MCF 10A (cell line): ENCODE measurements around the gene ZFYVE16. TPM values are rescaled to one million over a fixed set of nuclear protein-coding genes. Genes with fewer than 3 reads are reported as not detected.

ENCODE experiments used
- Bru-seq: library from RNA; stranded (reverse); fragments of 400-500 nt; gene quantifications from one replicate; lab custom pipeline; 2021; lab: Mats Ljungman, UMichigan
- BruChase-seq, 2 experiments: library from RNA; stranded (reverse); fragments of 400-500 nt; gene quantifications; one replicate each; lab custom pipeline; 2021; lab: Mats Ljungman, UMichigan
- BruUV-seq: library from RNA; stranded (reverse); fragments of 400-500 nt; replicated peaks from 2 replicates; lab custom pipeline; 2021; lab: Mats Ljungman, UMichigan
- CTCF ChIA-PET: fragments of 300-600 bp; sonication (Branson Sonifier 250); formaldehyde crosslinking; extraction: SDS; loops from one replicate; lab custom pipeline; 2021; ENCODE audit warnings: antibody characterized with exemption, inconsistent platforms; lab: Yijun Ruan, JAX
- POLR2A ChIA-PET: fragments of 300-600, 350-650 bp; sonication (Branson Sonifier 250); formaldehyde crosslinking; extraction: SDS; loops from one replicate; lab custom pipeline; 2020; ENCODE audit warnings: antibody characterized with exemption, inconsistent platforms; lab: Yijun Ruan, JAX
- DNase-seq: peaks from one replicate; pipeline ENCODE4 v3.0.0-alpha.2; 2018; ENCODE audit not compliant: unreplicated experiment
- H3K27ac Mint-ChIP-seq: one replicate; pipeline ENCODE4 v1.8.0; 2022; ENCODE audit warnings: mild to moderate bottlenecking, low read depth, mixed read lengths; ENCODE audit not compliant: unreplicated experiment
- H3K27me3 Mint-ChIP-seq: one replicate; pipeline ENCODE4 v1.8.0; 2022; ENCODE audit warnings: mixed read lengths; ENCODE audit not compliant: insufficient read depth, unreplicated experiment
- H3K36me3 Mint-ChIP-seq: one replicate; pipeline ENCODE4 v1.8.0; 2022; ENCODE audit warnings: mild to moderate bottlenecking, moderate library complexity, mixed read lengths; ENCODE audit not compliant: insufficient read depth, unreplicated experiment
- H3K4me1 Mint-ChIP-seq: one replicate; pipeline ENCODE4 v1.8.0; 2022; ENCODE audit warnings: mixed read lengths; ENCODE audit not compliant: insufficient read depth, unreplicated experiment
- H3K4me3 Mint-ChIP-seq: one replicate; pipeline ENCODE4 v1.8.0; 2022; ENCODE audit warnings: mild to moderate bottlenecking, moderate library complexity, mixed read lengths; ENCODE audit not compliant: unreplicated experiment
- H3K9me3 Mint-ChIP-seq: one replicate; pipeline ENCODE4 v1.8.0; 2022; ENCODE audit warnings: mixed read lengths; ENCODE audit not compliant: unreplicated experiment
- intact Hi-C: fragments of 100-400 bp; cut with micrococcal nuclease; formaldehyde crosslinking; loops from 2 replicates; pipeline ENCODE4 v1.14.1; 2022
- long read RNA-seq: library from polyadenylated mRNA; stranded (forward); transcript quantifications from one replicate; pipeline ENCODE4 v2.0.0, GENCODE V29; 2022
- total RNA-seq: library from RNA; stranded (reverse); gene quantifications from 2 replicates; pipeline ENCODE4 v1.2.3, GENCODE V29; 2022
- TF ChIP-seq, protein P1 (sequence below): fragments of 200-600 bp; IDR thresholded peaks from one replicate; pipeline ENCODE4 v1.8.0; 2022; ENCODE audit warnings: antibody characterized with exemption, mild to moderate bottlenecking; ENCODE audit not compliant: unreplicated experiment

The ZFYVE16 gene
- total RNA-seq, result 34.8 and 36.9 TPM in 2 replicates
- percentile 81 among the genes with signal in this experiment for Bru-seq, nascent RNA
- percentile 88 among the genes with signal in this experiment for BruChase-seq, experiment 1, labeled RNA remaining after a 6-hour chase
- percentile 88 among the genes with signal in this experiment for BruChase-seq, experiment 2, labeled RNA remaining after a 2-hour chase
- long read RNA-seq, full-length matches to known transcripts, result 14 of 23 reads
- long read RNA-seq, partial matches to known transcripts, result 5 of 23 reads
- long read RNA-seq, other reads (novel, unspliced or antisense), result 4 of 23 reads

DNA sequence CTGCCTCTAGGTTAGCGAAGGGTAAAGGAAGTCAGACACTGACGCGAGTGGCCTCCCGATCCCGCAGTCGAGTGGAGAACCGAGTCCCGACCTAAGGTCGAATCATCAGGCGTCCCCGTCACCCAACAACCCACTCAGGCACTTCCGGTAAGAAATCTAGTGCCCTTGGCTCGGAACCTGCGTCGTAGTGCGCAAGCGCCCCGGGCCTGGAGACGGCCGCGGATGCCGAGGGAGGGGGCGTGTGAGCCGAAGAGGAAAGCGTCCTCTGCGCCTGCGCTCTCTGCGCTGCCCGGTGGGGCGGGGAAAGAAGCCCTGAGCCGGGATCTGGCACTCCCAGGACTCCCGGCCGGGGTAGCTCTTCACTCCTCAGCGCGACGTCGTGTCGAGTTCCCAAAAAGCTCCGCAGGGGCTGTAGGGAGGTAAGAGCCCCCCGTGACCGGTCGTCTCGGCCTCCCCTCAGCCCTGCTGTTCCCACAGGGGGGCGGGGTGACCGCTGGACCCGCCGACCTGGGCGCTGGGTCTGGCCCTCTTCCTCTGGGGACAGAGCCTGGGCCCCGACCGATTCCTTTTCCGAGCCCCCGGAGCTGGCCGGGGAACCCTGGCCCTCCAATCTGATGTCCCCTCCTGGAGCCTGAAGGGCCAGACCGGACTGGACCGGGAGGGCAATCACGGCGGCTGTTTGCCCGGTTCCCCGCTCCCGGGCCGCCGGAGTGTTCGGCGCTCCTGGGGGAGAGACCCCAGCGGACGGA lies at the start of gene ZFYVE16:
Gene ZFYVE16 (plus strand): TSS at position 330 of the 749 bp plus-strand sequence. CDS start 26,084 bp downstream, outside the sequence.
- BruUV-seq, result no TSS peak
- Mint-ChIP-seq H3K4me3 (peak within 1 kb of the TSS; percentile 80), H3K27me3 (no peaks in the 10 kb centered on the region), H3K9me3 (no peaks in the 10 kb centered on the region), H3K4me1 (peaks cover 19% of the 10 kb centered on the region), H3K36me3 (peaks cover 6% of the 10 kb centered on the region), H3K27ac (peak within 1 kb of the TSS; percentile 98)
- ChIA-PET CTCF (interaction anchor here (0.5 to 1.0 kb wide), 4 partner anchors 73 to 838 kb away, joined by 3 to 5 read pairs (median 3); no protein-coding TSS in a partner anchor), POLR2A (interaction anchor here (0.6 to 4.5 kb wide), 23 partner anchors 9 to 1882 kb away, joined by 3 to 58 read pairs (median 4); partner anchors contain the start of genes DHFR, FAM151B and SERINC5)
- TF ChIP-seq, protein P1, sequence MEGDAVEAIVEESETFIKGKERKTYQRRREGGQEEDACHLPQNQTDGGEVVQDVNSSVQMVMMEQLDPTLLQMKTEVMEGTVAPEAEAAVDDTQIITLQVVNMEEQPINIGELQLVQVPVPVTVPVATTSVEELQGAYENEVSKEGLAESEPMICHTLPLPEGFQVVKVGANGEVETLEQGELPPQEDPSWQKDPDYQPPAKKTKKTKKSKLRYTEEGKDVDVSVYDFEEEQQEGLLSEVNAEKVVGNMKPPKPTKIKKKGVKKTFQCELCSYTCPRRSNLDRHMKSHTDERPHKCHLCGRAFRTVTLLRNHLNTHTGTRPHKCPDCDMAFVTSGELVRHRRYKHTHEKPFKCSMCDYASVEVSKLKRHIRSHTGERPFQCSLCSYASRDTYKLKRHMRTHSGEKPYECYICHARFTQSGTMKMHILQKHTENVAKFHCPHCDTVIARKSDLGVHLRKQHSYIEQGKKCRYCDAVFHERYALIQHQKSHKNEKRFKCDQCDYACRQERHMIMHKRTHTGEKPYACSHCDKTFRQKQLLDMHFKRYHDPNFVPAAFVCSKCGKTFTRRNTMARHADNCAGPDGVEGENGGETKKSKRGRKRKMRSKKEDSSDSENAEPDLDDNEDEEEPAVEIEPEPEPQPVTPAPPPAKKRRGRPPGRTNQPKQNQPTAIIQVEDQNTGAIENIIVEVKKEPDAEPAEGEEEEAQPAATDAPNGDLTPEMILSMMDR, result peak; percentile 38
- peak; percentile 97 for DNase-seq
- intact Hi-C loops, result loop anchor here (10.0 kb wide), 1 partner anchor 247 kb away; the partner anchor contains the start of genes DHFR and MSH3

- no peak overlapping the region for H3K27ac Mint-ChIP-seq
- no peaks in the 10 kb centered on the region for H3K27me3 Mint-ChIP-seq
- intact Hi-C loops, result no loop called here
- ChIA-PET POLR2A (no interaction called here), CTCF (no interaction called here)
- no peaks in the 10 kb centered on the region for H3K36me3 Mint-ChIP-seq
- no peaks in the 10 kb centered on the region for H3K9me3 Mint-ChIP-seq
- DNase-seq, result no peak
- H3K4me3 Mint-ChIP-seq, result no peak overlapping the region
- H3K4me1 Mint-ChIP-seq, result no peaks in the 10 kb centered on the region
- BruUV-seq, result no TSS peak
- TF ChIP-seq, protein P1, result no peak
Observed at GRCh38 chr5:80360914-80361444, 46.9 kb upstream of the ZFYVE16 start.

DNA sequence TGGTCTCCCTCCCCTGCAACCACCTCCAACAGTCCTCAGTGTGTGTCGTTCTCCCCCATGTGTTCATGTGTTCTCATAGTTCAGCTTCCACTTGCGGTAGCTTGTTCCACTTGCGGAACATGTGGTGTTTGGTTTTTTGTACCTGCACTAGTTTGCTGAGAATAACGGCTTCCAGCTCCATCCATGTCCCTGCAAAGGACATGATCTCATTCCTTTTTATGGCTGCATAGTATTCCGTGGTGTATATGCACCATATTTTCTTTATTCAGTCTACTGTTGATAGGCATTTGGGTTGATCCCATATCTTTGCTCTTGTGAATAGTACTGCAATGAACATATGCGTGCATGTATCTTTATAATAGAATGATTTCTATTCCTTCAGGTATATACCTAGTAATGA lies 43.0 kb upstream of the ZFYVE16 start:
- Mint-ChIP-seq H3K36me3 (no peaks in the 10 kb centered on the region), H3K9me3 (no peaks in the 10 kb centered on the region), H3K4me1 (no peaks in the 10 kb centered on the region), H3K27me3 (no peaks in the 10 kb centered on the region), H3K4me3 (no peak overlapping the region), H3K27ac (no peak overlapping the region)
- BruUV-seq, result no TSS peak
- intact Hi-C loops, result no loop called here
- ChIA-PET CTCF (interaction anchor here (0.8 kb wide), 1 partner anchor 19 kb away, joined by 3 read pairs; no protein-coding TSS in a partner anchor), POLR2A (no interaction called here)
- no peak for DNase-seq
- TF ChIP-seq, protein P1, result no peak
